ENCODE measurements around the gene INSYN2B.
A peak's percentile ranks its signal among the peaks of the same experiment; 100 is the strongest.

Gene INSYN2B

GRCh38 chr5:169840405-169840804 lies 139.9 kb downstream of the INSYN2B start:
- no peak for DNase-seq

- DNase-seq = peak; percentile 62
Observed at GRCh38 chr5:169838688-169839087, 141.6 kb downstream of the INSYN2B start.

GRCh38 chr5:169837686-169838085 lies 142.6 kb downstream of the INSYN2B start:
- DNase-seq = no peak

GRCh38 chr5:169836835-169837536 lies 143.3 kb downstream of the INSYN2B start:
- no peak for DNase-seq

GRCh38 chr5:169834540-169834939 lies 145.8 kb downstream of the INSYN2B start:
- DNase-seq = peak; percentile 39

GRCh38 chr5:169833681-169834292 lies 146.5 kb downstream of the INSYN2B start:
- peak; percentile 41 for DNase-seq

- DNase-seq = peak; percentile 8
Observed at GRCh38 chr5:169832845-169833244, 147.4 kb downstream of the INSYN2B start.

- DNase-seq = peak; percentile 8
Observed at GRCh38 chr5:169832304-169832703, 148.0 kb downstream of the INSYN2B start.

GRCh38 chr5:169831331-169831730 lies 149.0 kb downstream of the INSYN2B start:
- DNase-seq = no peak

- DNase-seq = peak; percentile 8
Observed at GRCh38 chr5:169828385-169828784, 151.9 kb downstream of the INSYN2B start.

- DNase-seq = no peak
Observed at GRCh38 chr5:169827769-169828168, 152.5 kb downstream of the INSYN2B start.

GRCh38 chr5:169826618-169827017 lies 153.7 kb downstream of the INSYN2B start:
- DNase-seq = no peak

GRCh38 chr5:169817031-169817430 lies 163.3 kb downstream of the INSYN2B start:
- no peak for DNase-seq

- DNase-seq = no peak
Observed at GRCh38 chr5:169814522-169814921, 165.8 kb downstream of the INSYN2B start.

Data from activated CD4-positive, alpha-beta T cell treated with anti-CD3 and anti-CD28 coated beads, Interleukin-2, amount 50 U/mL, for 16 hours (primary cell).